GM12878 (cell line): Measurements from ENCODE around the gene ZFR.

Source experiments
- EP300 ChIP-seq, 2 experiments: fragments of 150-350 bp in 1 of 2; IDR thresholded peaks; 2 replicates each; pipeline ENCODE4 v1.6.1; 2011 to 2012; ENCODE audit warnings: low read depth in 2 of 2, low read length in 2 of 2, borderline replicate concordance in 1 of 2, improper control_type of control experiment in 1 of 2, inconsistent platforms in 1 of 2; ENCODE audit not compliant: control insufficient read depth in 1 of 2
- TBL1XR1 ChIP-seq: IDR thresholded peaks from 2 replicates; pipeline ENCODE4 v1.6.1; 2012; ENCODE audit warnings: low read depth, low read length, improper control_type of control experiment

DNA sequence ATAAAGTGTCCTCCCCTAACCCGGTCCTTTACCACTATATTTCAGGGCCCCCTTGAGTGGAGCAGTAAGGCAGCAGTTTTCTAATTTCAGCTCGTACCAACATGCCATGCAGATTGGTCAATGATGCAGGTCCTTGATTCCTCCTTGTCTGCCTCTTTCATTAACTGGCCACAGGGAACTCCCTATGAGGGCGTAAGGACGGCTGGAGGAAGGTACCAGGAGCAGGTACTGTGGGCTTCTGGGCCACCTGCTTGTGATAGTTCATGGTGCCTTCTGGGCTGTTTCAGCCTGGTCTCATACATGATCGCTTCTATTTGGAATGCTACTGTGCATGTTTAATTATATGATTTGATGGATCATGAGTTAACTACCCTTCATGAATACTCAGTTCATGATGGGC is 9.4 kb upstream of the ZFR start:
- TF ChIP-seq EP300 (IDR thresholded peaks at IDR 0.05; ENCODE audit: borderline replicate concordance in 1 of 2, control insufficient read depth in 1 of 2, low read depth in 2 of 2, low read length in 2 of 2) (no peak), TBL1XR1 (no peak)
